Mammary epithelial cell (primary cell): ENCODE measurements around the gene AMTN.

Experiments used
- CTCF ChIP-seq, 2 donors: IDR thresholded peaks in 1 of 2; conservative IDR thresholded peaks in 1 of 2; 2 replicates each; pipeline ENCODE4 v1.5.1; 2011 to 2012; ENCODE audit warnings: inconsistent platforms in 2 of 2, low read length in 2 of 2, mild to moderate bottlenecking in 2 of 2, control low read depth in 1 of 2, low read depth in 1 of 2; ENCODE audit not compliant: insufficient read depth in 1 of 2; ENCODE audit errors: extremely low read depth in 1 of 2
- EZH2 ChIP-seq: IDR thresholded peaks from 2 replicates; pipeline ENCODE4 v1.6.1; 2012; ENCODE audit warnings: low read length, inconsistent platforms, borderline replicate concordance

GRCh38 chr4:70577220-70577927 lies 59.0 kb downstream of the AMTN start:
- no peak for TF ChIP-seq CTCF (conservative IDR thresholded peaks at IDR 0.05 in 1 of 2, IDR thresholded peaks at IDR 0.05 in 1 of 2; ENCODE audit: extremely low read depth in 1 of 2, insufficient read depth in 1 of 2, low read depth in 1 of 2, low read length in 2 of 2)
- no peak for TF ChIP-seq EZH2
